ENCODE measurements around the gene MPDU1. TPM values are rescaled to one million over a fixed set of nuclear protein-coding genes. Genes with fewer than 3 reads are reported as not detected.

MPDU1 gene
- 34.6 and 36.3 TPM in 2 replicates for total RNA-seq (2022)
- Bru-seq, nascent RNA = percentile 60 among the genes with signal in this experiment
- BruChase-seq, experiment 1, labeled RNA remaining after a 6-hour chase = percentile 75 among the genes with signal in this experiment
- BruChase-seq, experiment 2, labeled RNA remaining after a 2-hour chase = percentile 66 among the genes with signal in this experiment
- long read RNA-seq, transcript MPDU1-203 (6 exons, 1,125 nt) = minor isoform, 9 of 94 reads
- long read RNA-seq, transcript MPDU1-201 (7 exons, 1,601 nt) = major isoform, 72 of 94 reads
- long read RNA-seq, partial matches to known transcripts = 3 of 94 reads
- long read RNA-seq, other reads (novel, unspliced or antisense) = 9 of 94 reads

- Mint-ChIP-seq H3K27me3 (ENCODE audit: unreplicated experiment) (no peaks in the 10 kb centered on the region), H3K4me3 (ENCODE audit: low read depth, unreplicated experiment) (peak within 1 kb of the TSS; percentile 84), H3K4me1 (ENCODE audit: low read depth, unreplicated experiment) (peaks cover 28% of the 10 kb centered on the region), H3K27ac (ENCODE audit: unreplicated experiment) (peak within 1 kb of the TSS; percentile 99), H3K36me3 (ENCODE audit: insufficient read depth, unreplicated experiment) (peaks cover 77% of the 10 kb centered on the region), H3K9me3 (ENCODE audit: low read depth, unreplicated experiment) (no peaks in the 10 kb centered on the region)
- no peak for TF ChIP-seq CTCF (IDR thresholded peaks at IDR 0.05; ENCODE audit: unreplicated experiment)
- CTCF ChIA-PET = interaction anchor here (2.2 kb wide), 1 partner anchor 104 kb away, joined by 12 read pairs; the partner anchor contains the start of genes TP53 and WRAP53
- DNase-seq = peak; percentile 90
- intact Hi-C loops (cut with micrococcal nuclease; ENCODE audit: unreplicated experiment) = no loop called here
- BruUV-seq (replicated peaks) = TSS peak; percentile 84
Measured at GRCh38 chr17:7583253-7584109, at the start of gene MPDU1. Gene MPDU1 (plus strand): TSS chr17:7583852. CDS start chr17:7583863, 11 bp downstream.

- intact Hi-C loops (cut with micrococcal nuclease; ENCODE audit: unreplicated experiment) = no loop called here
- DNase-seq = no peak
- no peak overlapping the region for H3K27ac Mint-ChIP-seq (ENCODE audit: unreplicated experiment)
- CTCF ChIA-PET = interaction anchor here (0.6 kb wide), 1 partner anchor 24 kb away, joined by 3 read pairs; no protein-coding TSS in a partner anchor
- H3K36me3 Mint-ChIP-seq (ENCODE audit: insufficient read depth, unreplicated experiment) = no peaks in the 10 kb centered on the region
- peaks cover 3% of the 10 kb centered on the region for H3K9me3 Mint-ChIP-seq (ENCODE audit: low read depth, unreplicated experiment)
- H3K4me1 Mint-ChIP-seq (ENCODE audit: low read depth, unreplicated experiment) = no peaks in the 10 kb centered on the region
- TF ChIP-seq CTCF (IDR thresholded peaks at IDR 0.05; ENCODE audit: unreplicated experiment) = no peak
- no TSS peak for BruUV-seq (replicated peaks)
- H3K27me3 Mint-ChIP-seq (ENCODE audit: unreplicated experiment) = peaks cover 4% of the 10 kb centered on the region
- no peak overlapping the region for H3K4me3 Mint-ChIP-seq (ENCODE audit: low read depth, unreplicated experiment)
Measured at GRCh38 chr17:7538050-7538449, 45.6 kb upstream of the MPDU1 start.

GRCh38 chr17:7538891-7539545 is 44.6 kb upstream of the MPDU1 start:
- Mint-ChIP-seq H3K4me1 (ENCODE audit: low read depth, unreplicated experiment) (no peaks in the 10 kb centered on the region), H3K36me3 (ENCODE audit: insufficient read depth, unreplicated experiment) (no peaks in the 10 kb centered on the region), H3K4me3 (ENCODE audit: low read depth, unreplicated experiment) (no peak overlapping the region), H3K9me3 (ENCODE audit: low read depth, unreplicated experiment) (peaks cover 3% of the 10 kb centered on the region), H3K27me3 (ENCODE audit: unreplicated experiment) (peaks cover 7% of the 10 kb centered on the region), H3K27ac (ENCODE audit: unreplicated experiment) (no peak overlapping the region)
- DNase-seq = no peak
- no peak for TF ChIP-seq CTCF (IDR thresholded peaks at IDR 0.05; ENCODE audit: unreplicated experiment)
- no TSS peak for BruUV-seq (replicated peaks)
- CTCF ChIA-PET = no interaction called here
- intact Hi-C loops (cut with micrococcal nuclease; ENCODE audit: unreplicated experiment) = no loop called here

- no peak overlapping the region for H3K4me3 Mint-ChIP-seq (ENCODE audit: low read depth, unreplicated experiment)
- peaks cover 3% of the 10 kb centered on the region for H3K9me3 Mint-ChIP-seq (ENCODE audit: low read depth, unreplicated experiment)
- CTCF ChIA-PET = no interaction called here
- BruUV-seq (replicated peaks) = no TSS peak
- TF ChIP-seq CTCF (IDR thresholded peaks at IDR 0.05; ENCODE audit: unreplicated experiment) = no peak
- H3K36me3 Mint-ChIP-seq (ENCODE audit: insufficient read depth, unreplicated experiment) = no peaks in the 10 kb centered on the region
- no peak for DNase-seq
- peaks cover 7% of the 10 kb centered on the region for H3K27me3 Mint-ChIP-seq (ENCODE audit: unreplicated experiment)
- no peak overlapping the region for H3K27ac Mint-ChIP-seq (ENCODE audit: unreplicated experiment)
- intact Hi-C loops (cut with micrococcal nuclease; ENCODE audit: unreplicated experiment) = no loop called here
- no peaks in the 10 kb centered on the region for H3K4me1 Mint-ChIP-seq (ENCODE audit: low read depth, unreplicated experiment)
Measured at GRCh38 chr17:7541074-7541621, 42.5 kb upstream of the MPDU1 start.

Data from Calu3 (cell line).